ENCODE results near the gene ATF2.

DNA sequence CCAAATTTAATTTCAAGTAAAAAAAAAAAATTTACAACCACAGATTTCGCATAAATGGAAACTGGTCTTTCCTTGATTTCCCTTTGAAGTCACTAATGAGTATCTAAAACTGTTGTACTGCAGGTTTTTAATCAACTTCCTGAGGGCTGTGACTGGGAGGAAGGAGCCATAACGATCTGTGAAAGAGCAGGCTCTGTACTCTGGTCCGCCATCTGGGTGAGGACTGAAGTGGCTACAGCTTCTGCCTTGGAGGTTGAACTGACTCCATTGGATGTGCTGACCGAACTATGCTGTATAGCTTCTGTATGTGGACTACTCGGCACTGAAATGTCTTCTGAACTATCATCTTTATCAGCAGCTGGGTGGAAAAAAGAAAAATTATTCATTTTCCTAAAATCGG lies 93.5 kb downstream of the ATF2 start:
- TF ChIP-seq YY1 (IDR thresholded peaks at IDR 0.05; ENCODE audit: insufficient read depth, insufficient read length): no peak
- TF ChIP-seq ZNF274 (IDR thresholded peaks at IDR 0.05; ENCODE audit: low read depth, low read length): no peak
- no peak for TF ChIP-seq SUZ12 (IDR thresholded peaks at IDR 0.05; ENCODE audit: extremely low read depth, insufficient read depth, insufficient read length)

Data from NT2/D1 (cell line).